CD4-positive, alpha-beta T cell treated with Interleukin-15 for 1 hour (primary cell): ENCODE measurements around the gene EVC.
"Not testable (repeated sequence)": the region's sequence is repeated elsewhere in the genome, so short reads cannot be mapped to it uniquely, and the experiment has no call there.

ENCODE experiments used
- DNase-seq: peaks from one replicate; pipeline ENCODE4 v3.0.0-alpha.2; 2020

The EVC gene

GRCh38 chr4:5854929-5855328 lies 143.9 kb downstream of the EVC start:
- DNase-seq, result no peak

DNA sequence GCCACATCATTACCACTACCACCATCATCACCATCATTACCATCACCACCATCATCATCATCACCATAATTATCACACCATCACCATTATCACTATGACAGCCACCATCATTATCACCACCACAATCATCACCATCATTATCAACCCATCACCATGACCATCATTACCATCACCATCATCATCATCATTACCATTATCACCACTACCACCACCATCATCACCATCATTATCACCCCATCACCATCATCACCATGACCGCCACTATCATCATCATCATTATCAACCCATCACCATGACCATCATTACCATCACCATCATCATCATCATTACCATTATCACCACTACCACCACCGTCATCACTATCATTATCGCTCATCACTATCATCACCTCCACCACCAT lies 145.4 kb downstream of the EVC start:
- not testable (repeated sequence) for DNase-seq

- no peak for DNase-seq
Observed at GRCh38 chr4:5857199-5857598, 146.2 kb downstream of the EVC start.

GRCh38 chr4:5858020-5858769 lies 147.2 kb downstream of the EVC start:
- DNase-seq, result no peak

GRCh38 chr4:5863461-5864113 lies 152.6 kb downstream of the EVC start:
- no peak for DNase-seq
